GM21515 (cell line): ENCODE results near the gene RASGRF1.

Experiments used
- ATAC-seq: cut with Tn5 transposase; IDR thresholded peaks from one replicate; pipeline ENCODE4 v1.9.1; 2021; ENCODE audit not compliant: unreplicated experiment

Gene RASGRF1

GRCh38 chr15:79067072-79067833 lies 23.3 kb downstream of the RASGRF1 start:
- ATAC-seq, result no peak

GRCh38 chr15:79066391-79067071 lies 24.0 kb downstream of the RASGRF1 start:
- ATAC-seq, result no peak

DNA sequence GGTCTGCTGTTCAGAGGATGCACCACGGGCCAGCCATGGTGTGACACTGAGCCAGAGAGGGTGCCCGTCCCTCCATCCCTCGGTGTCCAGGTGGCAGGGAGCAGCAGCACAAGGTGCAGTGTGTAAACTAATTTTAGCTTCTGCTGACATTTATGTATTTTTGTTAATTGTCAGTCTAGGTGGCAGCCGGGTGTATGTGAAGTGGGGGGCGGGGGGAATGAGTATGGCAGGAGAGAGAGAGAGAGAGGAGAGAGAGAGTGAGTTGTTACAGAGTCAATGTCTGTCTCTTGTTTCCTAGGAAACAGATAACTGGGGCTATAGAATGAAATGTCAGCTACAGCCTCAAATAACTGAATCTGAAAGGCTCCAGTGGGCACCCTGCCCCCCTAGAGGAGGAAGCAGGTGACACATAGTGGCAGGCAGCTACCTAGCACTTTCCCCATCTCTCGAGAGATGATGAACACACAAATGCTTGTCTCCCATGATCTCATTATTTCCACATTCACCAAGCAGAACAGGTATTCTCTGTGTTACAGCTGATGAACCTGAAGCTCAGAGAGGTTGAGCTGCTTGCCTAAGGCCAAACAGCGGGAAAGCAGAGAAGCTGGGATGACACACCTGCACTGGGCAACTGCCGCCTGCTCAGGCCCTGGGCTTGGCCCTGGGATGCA lies 24.7 kb downstream of the RASGRF1 start:
- no peak for ATAC-seq

DNA sequence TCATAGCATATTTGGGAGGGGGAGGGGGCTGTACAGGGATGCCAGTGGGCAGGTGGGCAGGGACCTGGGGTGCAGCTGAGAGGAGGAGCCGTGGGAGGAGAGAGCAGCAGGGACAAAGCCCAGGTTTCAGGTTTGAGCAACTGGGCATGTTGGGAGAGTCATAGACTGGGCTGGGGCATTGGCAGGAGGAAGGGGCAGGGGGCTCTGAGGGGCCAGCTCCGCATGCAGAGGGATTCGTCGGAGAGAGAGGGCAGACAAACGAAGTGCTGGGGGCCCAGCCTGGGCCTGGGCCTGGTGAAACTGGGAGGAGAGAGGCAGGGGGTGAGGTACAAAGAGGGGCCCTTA lies 25.2 kb downstream of the RASGRF1 start:
- no peak for ATAC-seq

- no peak for ATAC-seq
Measured at GRCh38 chr15:79064496-79064895, 26.1 kb downstream of the RASGRF1 start.

DNA sequence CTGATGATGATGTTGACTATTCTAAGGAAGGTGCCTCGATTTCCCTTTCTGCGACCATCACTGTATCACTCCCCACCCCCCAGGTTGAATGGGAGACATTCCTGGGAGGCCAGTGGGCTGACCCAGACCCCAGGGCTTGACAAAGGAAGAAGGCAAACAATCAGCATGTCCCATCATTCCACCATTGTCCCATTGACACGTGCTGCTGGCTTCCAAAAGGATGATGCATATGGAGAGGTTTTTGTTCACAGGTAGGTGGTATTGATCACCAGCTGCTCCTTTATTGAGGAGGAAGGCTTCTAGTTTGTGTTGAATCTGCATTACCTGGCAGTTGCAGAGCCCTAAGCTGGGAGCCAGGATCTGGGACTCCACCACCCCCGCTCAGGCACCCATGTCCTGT lies 30.4 kb downstream of the RASGRF1 start:
- no peak for ATAC-seq

- ATAC-seq, result no peak
Measured at GRCh38 chr15:79059081-79059572, 31.5 kb downstream of the RASGRF1 start.

- no peak for ATAC-seq
Measured at GRCh38 chr15:79058260-79058850, 32.2 kb downstream of the RASGRF1 start.

DNA sequence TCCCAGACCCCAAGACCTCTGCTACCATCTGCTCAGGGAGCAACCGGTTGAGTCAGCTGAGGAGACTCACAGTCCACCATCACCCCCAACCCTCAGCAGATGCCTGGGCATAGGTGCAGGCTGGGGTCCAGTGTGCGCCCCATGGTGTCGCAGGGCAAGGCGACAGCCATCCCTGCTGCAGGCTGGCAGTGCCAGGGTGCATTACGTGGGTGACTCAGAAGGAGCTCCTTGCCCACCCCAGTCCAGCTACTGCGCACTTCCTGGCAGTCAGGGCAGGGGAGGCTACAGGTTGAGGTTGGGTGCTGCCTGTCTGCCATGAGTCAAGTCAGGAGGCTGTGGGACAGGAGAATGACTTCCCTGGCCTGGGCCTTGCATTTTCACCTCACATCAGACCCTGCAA lies 33.5 kb downstream of the RASGRF1 start:
- ATAC-seq, result no peak

DNA sequence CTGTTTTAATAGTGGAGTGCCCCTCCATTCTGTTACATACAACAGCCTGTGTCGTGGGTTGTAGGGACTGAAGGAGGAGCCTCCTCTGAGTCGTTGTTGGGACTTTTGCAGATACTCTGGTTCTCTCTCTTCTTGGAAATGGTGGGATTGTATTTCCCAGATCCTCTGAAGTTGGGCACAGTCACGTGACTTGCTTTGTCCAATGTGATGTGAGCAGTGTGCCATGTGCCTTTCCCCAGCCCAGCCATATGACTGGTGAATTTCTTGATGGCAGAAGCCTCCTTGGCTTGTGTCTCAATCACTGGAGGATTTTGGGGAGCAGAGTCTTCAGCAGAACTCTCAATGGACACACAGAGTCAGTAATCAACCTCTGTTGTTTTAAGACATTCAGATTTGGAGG lies 36.2 kb downstream of the RASGRF1 start:
- no peak for ATAC-seq

DNA sequence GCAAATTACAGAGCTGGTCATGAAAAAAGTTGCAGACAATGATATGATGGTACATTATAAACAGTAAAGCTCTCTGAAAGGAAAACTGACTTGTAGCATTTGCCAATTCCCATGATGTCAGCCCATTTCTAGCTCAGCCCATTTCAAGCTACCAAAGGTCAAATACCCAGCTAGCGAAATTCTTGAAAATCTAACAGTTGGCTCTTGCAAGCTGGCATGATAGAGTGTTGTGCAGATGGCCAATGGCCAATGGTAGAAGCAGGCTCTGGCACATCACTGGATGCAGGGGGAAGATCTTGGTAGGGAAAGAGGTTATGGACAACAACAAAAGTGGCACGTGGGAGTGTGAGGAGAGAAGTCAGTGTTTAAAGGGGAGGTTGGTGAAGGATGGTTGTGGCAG lies 36.7 kb downstream of the RASGRF1 start:
- ATAC-seq, result no peak

GRCh38 chr15:79051941-79052731 lies 38.4 kb downstream of the RASGRF1 start:
- ATAC-seq, result no peak

DNA sequence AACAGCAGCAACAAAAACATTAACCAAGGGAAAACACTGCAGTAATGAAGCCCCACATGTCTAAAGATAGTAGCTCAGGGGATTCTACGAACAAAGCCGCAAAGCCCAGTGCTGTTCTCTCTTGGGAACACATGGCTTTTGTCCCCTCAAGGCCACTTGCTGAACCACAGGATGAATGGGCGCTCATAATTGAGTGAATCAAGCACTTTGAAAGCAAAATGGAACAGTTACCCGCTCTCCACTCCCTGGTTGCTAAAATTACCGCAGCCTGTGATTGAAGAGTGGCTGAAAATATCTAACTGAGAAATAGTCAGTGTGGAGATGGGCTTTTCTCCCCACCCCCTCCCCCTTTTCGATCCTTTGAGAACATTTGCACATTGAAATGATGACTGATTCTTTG lies 39.6 kb downstream of the RASGRF1 start:
- ATAC-seq, result no peak

GRCh38 chr15:79050341-79050740 lies 40.2 kb downstream of the RASGRF1 start:
- ATAC-seq, result no peak

GRCh38 chr15:79049416-79049815 lies 41.2 kb downstream of the RASGRF1 start:
- ATAC-seq, result no peak

- ATAC-seq, result no peak
Measured at GRCh38 chr15:79047676-79048439, 42.7 kb downstream of the RASGRF1 start.

GRCh38 chr15:79046691-79047404 lies 43.7 kb downstream of the RASGRF1 start:
- ATAC-seq, result no peak

- ATAC-seq, result no peak
Measured at GRCh38 chr15:79045041-79045440, 45.5 kb downstream of the RASGRF1 start.

- no peak for ATAC-seq
Measured at GRCh38 chr15:79042213-79042928, 48.2 kb downstream of the RASGRF1 start.
